Heart left ventricle (tissue), 16 donors: ENCODE measurements around the gene FAM133A. TPM values are rescaled to one million over a fixed set of nuclear protein-coding genes. Genes with fewer than 3 reads are reported as not detected.

Experiments used
- ATAC-seq, 4 donors: fragments of 200-7000 bp; cut with Tn5 transposase; one replicate each; pipeline ENCODE4 v1.9.1; 2020 to 2022; ENCODE audit warnings: moderate library complexity in 4 of 4, mild to moderate bottlenecking in 3 of 4, moderate number of reproducible peaks in 1 of 4
- DNase-seq, 5 donors: peaks; one replicate each; pipeline ENCODE4 v3.0.0-alpha.2; 2020
- H3K27ac ChIP-seq, 12 donors: fragments of 200-600 bp; sonication (generic) in 4 of 12; one replicate each; pipeline versions ENCODE4 v1.5.0 to v1.8.0; 2016 to 2022; ENCODE audit warnings: mild to moderate bottlenecking in 2 of 12
- H3K27me3 ChIP-seq, 9 donors: fragments of 200-600 bp; sonication (generic) in 2 of 9; one replicate each; pipeline versions ENCODE4 v1.5.1 to v1.8.0; 2016 to 2022; ENCODE audit warnings: mild to moderate bottlenecking in 3 of 9
- H3K36me3 ChIP-seq, 9 donors: fragments of 200-600 bp; sonication (generic) in 2 of 9; one replicate each; pipeline versions ENCODE4 v1.5.0 to v1.8.0; 2018 to 2022; ENCODE audit warnings: mild to moderate bottlenecking in 2 of 9
- H3K4me1 ChIP-seq, 12 donors: fragments of 200-600 bp; sonication (generic) in 4 of 12; one replicate each; pipeline versions ENCODE4 v1.5.0 to v1.8.0; 2016 to 2022; ENCODE audit warnings: mild to moderate bottlenecking in 3 of 12
- H3K4me3 ChIP-seq, 12 donors: fragments of 200-600 bp; sonication (generic) in 4 of 12; one replicate each; pipeline versions ENCODE4 v1.5.0 to v1.8.0; 2017 to 2022; ENCODE audit warnings: mild to moderate bottlenecking in 9 of 12, moderate library complexity in 4 of 12
- H3K9me3 ChIP-seq, 12 donors: fragments of 200-600 bp; sonication (generic) in 4 of 12; one replicate each; pipeline versions ENCODE4 v1.5.0 to v1.8.0; 2016 to 2022; ENCODE audit warnings: mild to moderate bottlenecking in 1 of 12
- CTCF ChIP-seq, 12 donors: fragments of 200-600 bp; sonication (generic) in 4 of 12; IDR thresholded peaks; one replicate each; pipeline versions ENCODE4 v1.5.0 to v1.8.0; 2018 to 2022; ENCODE audit warnings: antibody characterized with exemption in 12 of 12, mild to moderate bottlenecking in 5 of 12
- POLR2A ChIP-seq, 2 donors: fragments of 450-650 bp; IDR thresholded peaks; one replicate each; pipeline ENCODE4 v1.6.1; 2017; ENCODE audit warnings: antibody characterized with exemption in 2 of 2, mild to moderate bottlenecking in 2 of 2, moderate library complexity in 2 of 2
- WGBS, 4 donors: extraction: QIAGEN DNeasy Blood & Tissue Kit in 2 of 4; methylation state at CpG; one replicate each; pipeline versions ENCODE4 v1.1.5 to v1.1.7; 2013 to 2018; 5-methylcytosine and 5-hydroxymethylcytosine counted together
- intact Hi-C, 10 donors: fragments of 100-400 bp; cut with DNase I; formaldehyde crosslinking; loops; one replicate each; pipeline versions ENCODE4 v1.11.1 to v1.14.2; 2022
- long read RNA-seq, 3 donors: library from polyadenylated mRNA; unstranded; transcript quantifications; one replicate each; pipeline ENCODE4 v2.0.0, GENCODE V29; 2020 to 2021
- polyA plus RNA-seq, 2 donors: library from polyadenylated mRNA; stranded (reverse); fragments of 200-250 nt; gene quantifications; one replicate each; pipeline ENCODE4 v1.2.3, GENCODE V29; 2013
- total RNA-seq, 9 donors: library from RNA; depleted of rRNA in 2 of 9; stranded (reverse); fragments of >200 nt in 2 of 9; fragmentation: NEBNext Ultra II Directional in 3 of 9; extraction: Animal tissue kit (Norgen Biotek cat#: 25700) in 3 of 9; gene quantifications; one replicate each; pipeline versions ENCODE4 v1.1.0 to v1.2.4, GENCODE V29; 2016 to 2023
- donor health status: ischemic (EF 13 %, LVEDD 7.1; RV severe dilation, severe dysfunction).
- donor health status: healthy with polysubstance abuse.
- donor health status: DM: no; HTN: yes; CAD: no.
- donor health status: DM: no; HTN: no; CAD: no.
- donor health status: ischemic (EF 25% LVEDD 6.9; RV normal size, moderate dysfunction).
- donor health status: ischemic (EF 25% LVEDD 5.7; RV mildly dilated, moderate dysfunction).
- donor health status: healthy.
- donor health status: DM: yes; HTN: yes; CAD: no.
- donor health status: ischemic (EF 35%, LVEDD 5.7; RV mildly dilated, moderate dysfunction).
- donor health status: nonischemic (EF 11% LVEDD 7.7; RV severe dilation, severe dysfunction).
- donor health status: DM: yes; HTN: yes; CAD: no.
- donor health status: PGD.
- donor health status: ischemic (EF 29% LVEDD 5.4; RV normal size, mild dysfunction).
- donor health status: nonischemic (EF 23%, LVEDD 6.1; RV moderate dilation, normal function).

Gene FAM133A
- total RNA-seq = under 1 TPM in 5 of 9 donors, not detected in 4; 0.18 to 0.89 (median 0.37) TPM
- polyA plus RNA-seq = under 1 TPM; 0.06 to 0.19 TPM
- long read RNA-seq, donor 1 = 0 reads
- long read RNA-seq, donor 2 = 0 reads
- long read RNA-seq, donor 3 = 0 reads

GRCh38 chrX:93673869-93674271 lies at the start of gene FAM133A:
Gene FAM133A, plus strand, starts transcription at chrX:93674206. Its CDS starts 35,214 bp downstream, at chrX:93709420.
- Histone ChIP-seq H3K4me3 (peak within 1 kb of the TSS; percentile 31 to 87 (median 60)), H3K9me3 (no peaks in the 10 kb centered on the region), H3K36me3 (no peaks in the 10 kb centered on the region), H3K27me3 (peaks cover 0 to 31% (median 0%) of the 10 kb centered on the region in 9 donors), H3K4me1 (peaks cover 0 to 11% (median 0%) of the 10 kb centered on the region in 12 donors), H3K27ac (peak within 1 kb of the TSS in 10 of 12 donors; percentile 33 to 79 (median 68))
- ATAC-seq = peak; percentile 37 to 78 (median 66)
- no peak for DNase-seq
- no peak for TF ChIP-seq CTCF (IDR thresholded peaks at IDR 0.05)
- TF ChIP-seq POLR2A (IDR thresholded peaks at IDR 0.05) = no peak
- WGBS, 4 donors = 1 to 12% (median 5%) methylated on average over 11 of the region's 11 CpGs
- intact Hi-C loops = no loop called here

- Histone ChIP-seq H3K4me1 (no peaks in the 10 kb centered on the region), H3K36me3 (no peaks in the 10 kb centered on the region), H3K27me3 (no peaks in the 10 kb centered on the region), H3K9me3 (peaks cover 0 to 15% (median 0%) of the 10 kb centered on the region in 12 donors), H3K27ac (no peak overlapping the region), H3K4me3 (no peak overlapping the region)
- no peak for TF ChIP-seq CTCF (IDR thresholded peaks at IDR 0.05)
- DNase-seq (no peak), ATAC-seq (no peak)
- WGBS, 4 donors = 76 to 88% (median 82%) methylated on average over 1 to 2 of the region's 2 CpGs
- intact Hi-C loops = no loop called here
Measured at GRCh38 chrX:93637591-93637990, 36.4 kb upstream of the FAM133A start.

- no peak for TF ChIP-seq CTCF (IDR thresholded peaks at IDR 0.05)
- TF ChIP-seq POLR2A (IDR thresholded peaks at IDR 0.05) = no peak
- intact Hi-C loops = no loop called here
- H3K9me3 ChIP-seq = peaks cover 0 to 12% (median 0%) of the 10 kb centered on the region in 12 donors
- ATAC-seq = no peak
- WGBS, 4 donors = 59 to 83% (median 74%) methylated on average over 1 of the region's 1 CpG
- no peak overlapping the region for H3K27ac ChIP-seq
- H3K36me3 ChIP-seq = no peaks in the 10 kb centered on the region
- no peaks in the 10 kb centered on the region for H3K4me1 ChIP-seq
- no peak overlapping the region for H3K4me3 ChIP-seq
- no peak for DNase-seq
- H3K27me3 ChIP-seq = no peaks in the 10 kb centered on the region
Measured at GRCh38 chrX:93649381-93649780, 24.6 kb upstream of the FAM133A start.

GRCh38 chrX:93660575-93660974 lies 13.4 kb upstream of the FAM133A start:
- Histone ChIP-seq H3K4me1 (no peaks in the 10 kb centered on the region), H3K9me3 (no peaks in the 10 kb centered on the region), H3K4me3 (no peak overlapping the region), H3K27me3 (peaks cover 0 to 3% (median 0%) of the 10 kb centered on the region in 9 donors), H3K27ac (no peak overlapping the region), H3K36me3 (no peaks in the 10 kb centered on the region)
- no peak for ATAC-seq
- intact Hi-C loops = no loop called here
- 78 to 100% (median 88%) methylated on average over 2 to 7 of the region's 7 CpGs for WGBS, 4 donors
- TF ChIP-seq CTCF (IDR thresholded peaks at IDR 0.05) = no peak
- TF ChIP-seq POLR2A (IDR thresholded peaks at IDR 0.05) = no peak
- DNase-seq = no peak
